GM19193 (cell line): ENCODE results near the gene FBXO47.

Experiments
- POLR2A ChIP-seq: IDR thresholded peaks from 4 replicates; pipeline ENCODE4 v1.6.1; 2011; ENCODE audit not compliant: insufficient read depth, insufficient read length; ENCODE audit errors: extremely low read depth

FBXO47 gene

GRCh38 chr17:38947189-38947588 lies 20.0 kb downstream of the FBXO47 start:
- TF ChIP-seq POLR2A: no peak

GRCh38 chr17:38943607-38944006 lies 23.6 kb downstream of the FBXO47 start:
- TF ChIP-seq POLR2A: no peak

GRCh38 chr17:38942696-38943334 lies 24.4 kb downstream of the FBXO47 start:
- TF ChIP-seq POLR2A: no peak

GRCh38 chr17:38940404-38940803 lies 26.8 kb downstream of the FBXO47 start:
- TF ChIP-seq POLR2A: no peak

- no peak for TF ChIP-seq POLR2A
These were observed 27.2 kb downstream of the FBXO47 start for GRCh38 chr17:38939987-38940386.

GRCh38 chr17:38926293-38927070 lies 40.7 kb downstream of the FBXO47 start:
- no peak for TF ChIP-seq POLR2A

GRCh38 chr17:38925263-38925995 lies 41.8 kb downstream of the FBXO47 start, which contains the start of gene LASP1NB:
Gene LASP1NB (plus strand): TSS chr17:38925614.
- no peak for TF ChIP-seq POLR2A

- no peak for TF ChIP-seq POLR2A
These were observed 44.5 kb downstream of the FBXO47 start for GRCh38 chr17:38922538-38923297.

- TF ChIP-seq POLR2A: no peak
These were observed 45.3 kb downstream of the FBXO47 start for GRCh38 chr17:38921756-38922411.

- TF ChIP-seq POLR2A: no peak
These were observed 46.6 kb downstream of the FBXO47 start for GRCh38 chr17:38920374-38921291.

- TF ChIP-seq POLR2A: no peak
These were observed 47.7 kb downstream of the FBXO47 start for GRCh38 chr17:38919316-38920078.

GRCh38 chr17:38918916-38919315 lies 48.3 kb downstream of the FBXO47 start:
- no peak for TF ChIP-seq POLR2A
